NCI-H1092 treated with DMSO at 0.1 percent for 48 hours (cell line): ENCODE data around the gene MATR3.
"Not testable (repeated sequence)": the region's sequence is repeated elsewhere in the genome, so short reads cannot be mapped to it uniquely, and the experiment has no call there.

Source experiments
- DNase-seq: peaks from one replicate; lab custom pipeline; 2025; lab: John Stamatoyannopoulos, UW

The MATR3 gene

DNA sequence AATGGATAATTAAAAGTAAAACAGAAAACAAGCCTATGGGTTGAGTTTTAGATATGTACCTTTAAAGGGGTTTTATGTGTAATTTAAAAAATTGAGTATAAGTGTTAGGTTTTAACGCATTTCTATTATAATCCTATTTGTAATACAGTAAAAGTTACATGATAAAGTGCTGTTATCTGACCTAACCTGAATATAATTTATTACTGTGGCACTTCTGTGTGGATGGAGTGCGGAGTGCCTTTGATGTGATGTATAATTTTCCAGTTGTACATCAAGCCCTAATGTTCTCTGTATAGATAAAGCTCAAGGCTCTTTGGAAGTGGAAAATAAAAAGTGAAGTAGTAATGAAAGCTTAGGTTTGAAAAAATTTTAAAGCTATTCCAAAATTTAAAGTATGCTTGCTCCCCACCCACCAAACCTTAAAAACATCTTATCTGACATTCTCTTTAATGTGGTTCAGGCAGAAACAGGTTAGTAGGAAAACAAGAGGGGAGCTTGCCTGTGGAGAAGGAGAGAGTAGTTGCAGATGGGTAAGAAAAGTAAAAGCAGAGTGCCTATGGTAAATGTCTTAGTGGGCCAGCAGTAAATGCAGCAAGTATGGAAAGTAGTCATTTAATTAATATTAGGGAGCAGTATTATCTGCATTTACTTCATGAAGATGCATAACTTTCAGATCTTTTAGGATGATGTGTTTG is 4.0 kb downstream of the MATR3 start:
- DNase-seq: no peak

DNA sequence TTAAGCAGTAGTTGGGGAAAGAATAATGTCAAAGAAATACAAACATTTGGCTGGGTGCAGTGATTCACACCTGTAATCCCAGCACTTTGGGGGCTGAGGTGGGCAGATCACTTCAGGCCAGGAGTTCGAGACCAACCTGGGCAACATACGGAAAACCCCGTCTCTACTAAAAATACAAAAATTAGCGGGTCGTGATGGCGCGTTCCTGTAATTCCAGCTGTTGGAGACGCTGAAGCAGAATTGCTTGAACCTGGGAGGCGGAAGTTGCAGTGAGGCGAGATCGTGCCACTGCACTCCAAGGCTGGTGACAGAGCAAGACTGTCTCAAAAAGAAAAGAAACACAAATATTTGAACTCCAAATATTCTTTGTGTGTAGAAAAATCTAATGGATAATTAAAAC is 4.7 kb downstream of the MATR3 start:
- DNase-seq: no peak

GRCh38 chr5:139299486-139299885 is 5.9 kb downstream of the MATR3 start:
- no peak for DNase-seq

- no peak for DNase-seq
Observed at GRCh38 chr5:139301808-139302499, 8.4 kb downstream of the MATR3 start.

GRCh38 chr5:139304391-139305324 is 11.1 kb downstream of the MATR3 start:
- no peak for DNase-seq

DNA sequence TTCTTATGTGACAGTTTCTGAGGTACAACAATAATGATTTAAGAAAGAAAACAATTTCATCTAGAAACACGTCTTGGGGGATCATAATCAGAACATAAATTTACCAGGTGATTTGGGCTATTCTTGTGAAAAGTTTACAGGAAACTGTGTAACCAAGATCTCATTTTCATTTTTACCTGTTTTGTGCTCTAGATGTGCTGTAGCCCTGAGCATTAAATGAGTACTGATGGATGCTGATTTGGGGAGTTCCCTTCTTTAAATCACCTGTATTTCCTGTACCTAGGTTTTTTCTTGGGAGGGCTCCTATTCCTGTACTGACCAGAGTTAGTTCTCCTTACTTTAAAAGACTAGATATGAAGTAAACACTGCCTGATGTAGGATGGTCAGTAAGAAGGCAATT is 12.7 kb downstream of the MATR3 start:
- no peak for DNase-seq

- no peak for DNase-seq
Observed at GRCh38 chr5:139306628-139307379, 13.3 kb downstream of the MATR3 start.

DNA sequence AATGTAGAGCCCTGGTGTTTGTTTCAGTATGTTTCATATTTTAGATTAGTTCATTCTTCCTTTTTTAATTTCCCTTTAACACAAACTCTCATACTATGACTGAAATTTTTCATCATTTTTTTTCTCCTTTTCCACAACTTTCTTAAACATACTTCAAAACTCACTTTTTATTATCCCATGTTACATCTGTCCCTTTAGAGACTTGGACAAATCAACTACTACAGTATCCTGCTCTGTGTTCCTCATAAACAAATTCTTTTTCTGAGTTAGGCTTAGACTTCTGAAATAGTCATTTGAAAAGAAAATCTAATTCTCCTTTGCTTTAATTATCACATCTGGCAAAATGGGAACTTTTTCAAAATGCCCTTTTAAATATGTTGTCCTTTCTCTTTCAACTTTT is 15.3 kb downstream of the MATR3 start:
- no peak for DNase-seq

- DNase-seq: not testable (repeated sequence)
Observed at GRCh38 chr5:139310715-139311186, 17.2 kb downstream of the MATR3 start.

- DNase-seq: no peak
Observed at GRCh38 chr5:139312075-139312474, 18.5 kb downstream of the MATR3 start.

DNA sequence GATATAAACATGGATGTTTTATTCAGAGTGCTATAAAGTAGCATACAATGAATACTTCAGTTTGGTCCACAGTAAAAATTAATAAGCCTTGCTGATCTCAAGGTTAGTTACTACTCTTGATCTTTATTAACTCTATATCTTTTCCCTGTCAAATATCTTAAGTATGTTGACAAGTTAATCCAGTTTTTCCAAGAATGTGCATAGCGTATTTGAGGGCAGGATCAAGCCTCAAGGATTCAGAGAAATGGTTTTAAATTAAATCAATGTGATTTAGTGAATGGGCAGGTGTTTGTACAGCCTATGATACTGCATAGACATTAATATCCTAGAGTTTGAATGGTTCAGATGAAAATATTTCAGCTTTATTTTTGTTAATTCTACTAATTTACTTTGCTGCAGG is 20.7 kb downstream of the MATR3 start:
- no peak for DNase-seq

- DNase-seq: no peak
Observed at GRCh38 chr5:139315056-139315615, 21.6 kb downstream of the MATR3 start.

- no peak for DNase-seq
Observed at GRCh38 chr5:139335811-139336210, 42.3 kb downstream of the MATR3 start.

DNA sequence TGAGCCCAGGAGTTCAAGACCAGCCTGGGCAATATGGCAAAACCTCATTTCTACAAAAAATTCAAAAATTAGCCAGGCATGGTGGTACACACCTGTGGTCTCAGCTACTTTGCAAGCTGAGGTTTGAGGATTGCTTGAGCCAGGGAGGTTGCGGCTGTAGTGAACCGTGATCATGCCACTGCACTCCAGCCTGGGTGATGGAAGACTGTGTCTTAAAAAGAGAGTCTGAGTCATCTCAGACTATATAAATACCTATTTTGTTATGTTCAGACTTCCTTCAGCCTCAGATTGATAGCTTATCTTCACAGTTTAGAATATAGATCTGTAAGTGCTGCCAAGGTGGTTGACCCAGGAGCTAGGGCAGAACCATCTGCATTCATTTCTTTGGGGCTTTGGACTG is 46.5 kb downstream of the MATR3 start:
- DNase-seq: no peak

DNA sequence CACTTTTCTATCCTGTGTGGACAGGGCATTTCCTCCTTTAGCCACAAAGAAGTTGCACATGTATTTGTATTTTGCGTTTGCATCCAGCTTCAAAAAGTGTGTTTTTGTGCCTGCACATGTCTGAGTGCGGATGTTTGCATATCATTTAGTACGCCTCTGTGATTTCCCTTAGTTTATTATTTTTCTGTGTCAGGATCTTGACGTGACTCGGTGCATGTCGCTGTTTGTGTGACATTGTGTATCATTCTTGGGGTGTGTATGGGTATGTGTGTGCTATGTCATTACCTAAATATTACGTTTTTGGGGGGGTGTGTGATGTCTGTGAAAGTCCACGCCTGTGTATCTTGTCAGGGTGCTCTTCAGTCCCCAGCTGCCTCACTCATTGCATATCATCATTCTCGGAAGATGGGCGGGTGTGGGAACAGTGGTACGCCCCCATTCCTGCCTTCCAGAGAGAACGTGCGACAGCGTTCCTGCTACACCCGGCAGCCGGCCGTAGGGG is 47.7 kb downstream of the MATR3 start:
- DNase-seq: no peak

GRCh38 chr5:139341689-139342422 is 48.3 kb downstream of the MATR3 start, which contains the start of gene PAIP2:
TSS of gene PAIP2 (plus strand) at chr5:139341854. CDS start at chr5:139363785, 21,931 bp downstream.
- peak; percentile 96 for DNase-seq

DNA sequence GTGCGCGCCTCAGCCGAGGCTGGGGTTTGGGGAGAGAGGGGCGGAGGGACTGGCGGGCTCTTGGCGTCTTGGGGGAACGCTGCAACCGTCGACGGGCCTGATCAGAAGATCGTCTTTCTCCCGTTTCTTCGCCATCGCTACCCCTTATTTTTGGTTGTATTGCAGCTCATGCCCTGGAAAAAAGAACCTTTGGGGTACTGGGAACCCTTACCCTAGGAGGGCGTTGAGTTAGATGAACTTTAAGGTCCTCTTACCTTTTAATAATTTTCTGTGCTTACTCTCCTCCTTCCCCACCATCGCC is 48.8 kb downstream of the MATR3 start:
- no peak for DNase-seq

DNA sequence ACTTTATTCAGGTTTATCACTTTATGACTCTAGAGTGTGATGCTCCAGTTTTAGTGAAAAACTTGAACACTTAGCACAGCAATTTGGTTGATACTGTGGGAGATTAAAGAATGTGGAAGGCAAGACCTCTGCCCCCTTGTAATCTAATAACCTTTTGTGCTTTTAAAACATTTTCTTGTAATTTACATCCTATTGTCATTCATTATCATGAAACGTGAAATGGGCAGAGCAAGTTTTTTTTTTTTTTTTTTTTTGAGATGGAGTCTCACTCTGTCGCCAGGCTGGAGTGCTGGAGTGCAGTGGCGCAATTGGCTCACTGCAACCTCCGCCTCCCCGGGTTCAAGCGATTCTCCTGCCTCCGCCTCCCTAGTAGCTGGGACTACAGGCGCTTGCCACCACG is 49.9 kb downstream of the MATR3 start:
- DNase-seq: no peak

DNA sequence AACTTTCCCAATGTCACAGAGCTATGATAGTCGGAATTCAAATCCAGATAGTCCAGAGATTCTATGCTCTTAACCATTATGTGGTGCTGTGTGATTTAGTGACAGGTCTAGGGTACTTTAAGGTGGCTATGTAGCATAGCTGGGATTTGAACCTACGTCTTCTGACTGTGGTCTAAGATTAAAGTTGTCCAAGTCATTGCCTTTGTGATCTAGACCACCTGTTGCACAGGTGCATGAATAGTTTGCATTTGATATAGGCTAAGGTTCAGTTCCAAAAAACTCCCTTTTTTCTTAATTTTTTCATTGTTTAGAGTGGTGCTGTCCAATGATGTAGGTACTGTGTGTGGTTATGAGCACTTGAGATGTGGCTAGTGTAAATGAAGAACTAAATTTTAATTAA is 50.6 kb downstream of the MATR3 start:
- DNase-seq: no peak

DNA sequence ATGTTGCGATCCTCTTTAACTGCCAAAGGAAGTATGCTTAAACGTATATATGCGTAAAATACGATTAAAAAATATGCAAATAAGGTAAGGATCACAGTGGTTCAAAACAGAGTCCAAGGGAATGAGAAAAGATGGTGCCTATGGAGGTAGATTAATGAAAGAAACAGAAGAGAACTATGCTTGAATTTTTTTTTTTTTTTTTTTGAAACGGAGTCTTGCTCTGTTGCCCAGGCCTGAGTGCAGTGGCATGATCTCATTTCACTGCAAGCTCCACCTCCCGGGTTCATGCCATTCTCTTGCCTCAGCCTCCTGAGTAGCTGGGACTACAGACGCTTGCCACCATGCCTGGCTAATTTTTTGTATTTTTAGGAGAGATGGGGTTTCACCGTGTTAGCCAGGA is 51.9 kb downstream of the MATR3 start:
- not testable (repeated sequence) for DNase-seq

- not testable (repeated sequence) for DNase-seq
Observed at GRCh38 chr5:139347863-139348262, 54.3 kb downstream of the MATR3 start.
